ENCODE measurements around the gene OPCML.

DNA sequence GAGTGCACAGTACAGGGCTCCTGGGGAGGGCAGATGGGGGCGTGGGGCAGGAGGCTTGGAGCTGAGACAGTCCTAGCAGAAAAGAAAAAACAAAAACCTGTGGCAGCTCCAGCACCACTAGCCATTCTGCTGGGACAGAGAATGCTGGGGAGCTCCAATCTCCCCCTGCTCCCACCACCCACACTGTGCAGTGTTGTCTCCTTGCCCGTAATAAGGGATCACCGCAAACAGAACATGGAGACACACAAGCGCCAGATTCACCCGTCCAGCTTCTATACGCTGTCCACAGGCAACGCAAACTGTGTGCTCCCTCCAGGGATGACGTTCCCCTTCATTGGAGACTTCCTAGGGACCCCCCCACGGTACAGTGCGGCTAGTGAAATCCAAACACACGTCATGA, 31.4 kb downstream of the OPCML start:
- TF ChIP-seq, protein P1, sequence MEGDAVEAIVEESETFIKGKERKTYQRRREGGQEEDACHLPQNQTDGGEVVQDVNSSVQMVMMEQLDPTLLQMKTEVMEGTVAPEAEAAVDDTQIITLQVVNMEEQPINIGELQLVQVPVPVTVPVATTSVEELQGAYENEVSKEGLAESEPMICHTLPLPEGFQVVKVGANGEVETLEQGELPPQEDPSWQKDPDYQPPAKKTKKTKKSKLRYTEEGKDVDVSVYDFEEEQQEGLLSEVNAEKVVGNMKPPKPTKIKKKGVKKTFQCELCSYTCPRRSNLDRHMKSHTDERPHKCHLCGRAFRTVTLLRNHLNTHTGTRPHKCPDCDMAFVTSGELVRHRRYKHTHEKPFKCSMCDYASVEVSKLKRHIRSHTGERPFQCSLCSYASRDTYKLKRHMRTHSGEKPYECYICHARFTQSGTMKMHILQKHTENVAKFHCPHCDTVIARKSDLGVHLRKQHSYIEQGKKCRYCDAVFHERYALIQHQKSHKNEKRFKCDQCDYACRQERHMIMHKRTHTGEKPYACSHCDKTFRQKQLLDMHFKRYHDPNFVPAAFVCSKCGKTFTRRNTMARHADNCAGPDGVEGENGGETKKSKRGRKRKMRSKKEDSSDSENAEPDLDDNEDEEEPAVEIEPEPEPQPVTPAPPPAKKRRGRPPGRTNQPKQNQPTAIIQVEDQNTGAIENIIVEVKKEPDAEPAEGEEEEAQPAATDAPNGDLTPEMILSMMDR (optimal IDR thresholded peaks at IDR 0.05 in 1 of 3, IDR thresholded peaks at IDR 0.05 in 1 of 3, conservative IDR thresholded peaks at IDR 0.05 in 1 of 3; ENCODE audit: extremely low read depth in 1 of 3, insufficient read depth in 2 of 3, low read length in 3 of 3) = no peak
- no peak for TF ChIP-seq EZH2 (IDR thresholded peaks at IDR 0.05; ENCODE audit: low read length)

All from keratinocyte (primary cell).